ENCODE data around the gene PPP1R12C. TPM values are rescaled to one million over a fixed set of nuclear protein-coding genes. Genes with fewer than 3 reads are reported as not detected.

PPP1R12C gene
- total RNA-seq = 10 to 100 TPM; 37.1 to 61.5 (median 50.9) TPM
- polyA plus RNA-seq = 100 to 1,000 TPM; 174 to 266 TPM

GRCh38 chr19:55116859-55117662 is at the start of gene PPP1R12C:
TSS of gene PPP1R12C (minus strand) at chr19:55117637. CDS start at chr19:55117543, 94 bp downstream.
- Histone ChIP-seq H3K9me3 (no peaks in the 10 kb centered on the region), H3K4me3 (peak within 1 kb of the TSS; percentile 69 to 90 (median 80)), H3K36me3 (no peaks in the 10 kb centered on the region), H3K27ac (peak within 1 kb of the TSS; percentile 42 to 81 (median 46)), H3K27me3 (no peaks in the 10 kb centered on the region), H3K4me1 (peaks cover 0 to 11% (median 5%) of the 10 kb centered on the region in 3 donors)
- no peak for TF ChIP-seq CTCF (IDR thresholded peaks at IDR 0.05)
- ATAC-seq (peak in 3 of 4 donors; percentile 1 to 3 (median 2)), DNase-seq (peak; percentile 40 to 80 (median 58)), FAIRE-seq (no peak)
- 0 to 1% methylated on average over 34 to 97 of the region's 97 CpGs for WGBS, 2 donors
- intact Hi-C loops (cut with DNase I) = no loop called here

- no peaks in the 10 kb centered on the region for H3K36me3 ChIP-seq
- H3K27me3 ChIP-seq = peaks cover 0 to 22% (median 6%) of the 10 kb centered on the region in 4 donors
- FAIRE-seq (no peak), DNase-seq (peak; percentile 97 to 100 (median 98)), ATAC-seq (peak; percentile 97 to 99 (median 98))
- H3K9me3 ChIP-seq = no peaks in the 10 kb centered on the region
- peaks cover 0 to 2% (median 0%) of the 10 kb centered on the region in 3 donors for H3K4me1 ChIP-seq
- H3K4me3 ChIP-seq = peak within 1 kb of the TSS; percentile 16 to 64 (median 37)
- 1% methylated on average over 33 of the region's 33 CpGs for WGBS, 2 donors
- TF ChIP-seq CTCF (IDR thresholded peaks at IDR 0.05) = no peak
- intact Hi-C loops (cut with DNase I) = no loop called here
- peak within 1 kb of the TSS; percentile 31 to 67 (median 46) for H3K27ac ChIP-seq
These were observed 49.3 kb upstream of the PPP1R12C start, which contains the start of gene DNAAF3 for GRCh38 chr19:55166530-55167268. TSS of gene DNAAF3 (minus strand) at chr19:55166613. CDS start at chr19:55166413, 200 bp downstream.

DNA sequence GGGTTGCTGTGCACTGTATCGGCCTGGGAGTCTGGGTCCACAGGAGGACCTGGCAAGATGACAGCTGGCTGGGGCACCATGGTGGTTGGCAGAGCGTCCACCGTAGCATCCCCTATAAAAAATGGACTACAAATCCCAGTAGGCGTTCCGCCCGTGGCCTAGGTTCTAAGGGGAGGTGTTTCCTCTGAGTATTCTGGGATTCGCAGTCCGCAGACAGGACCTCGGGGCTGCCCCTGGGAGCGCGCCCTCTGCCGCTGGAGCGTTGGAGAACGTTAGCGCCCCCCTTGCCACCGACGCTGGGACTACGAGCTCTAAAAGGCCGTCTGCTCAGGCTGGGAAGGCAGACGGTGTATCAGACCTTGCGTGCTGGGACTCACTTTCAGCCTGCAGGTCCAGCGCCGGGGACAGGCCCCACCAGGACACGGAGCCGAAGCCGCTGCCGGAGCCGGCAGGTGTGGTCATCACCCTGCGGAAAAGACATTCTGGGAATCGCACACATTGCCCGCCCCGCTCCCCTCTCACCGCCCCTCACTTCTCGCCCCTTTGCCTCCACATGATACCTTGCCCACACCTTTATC is 48.6 kb upstream of the PPP1R12C start:
- no peaks in the 10 kb centered on the region for H3K9me3 ChIP-seq
- WGBS, 2 donors = 1 to 2% methylated on average over 31 to 34 of the region's 34 CpGs
- peaks cover 0 to 26% (median 6%) of the 10 kb centered on the region in 4 donors for H3K27me3 ChIP-seq
- H3K4me1 ChIP-seq = peaks cover 0 to 2% (median 0%) of the 10 kb centered on the region in 3 donors
- H3K4me3 ChIP-seq = peak overlapping the region; percentile 16 to 64 (median 37)
- intact Hi-C loops (cut with DNase I) = no loop called here
- H3K27ac ChIP-seq = peak overlapping the region in 1 of 4 donors; percentile 22
- FAIRE-seq (no peak), DNase-seq (peak; percentile 53 to 88 (median 69)), ATAC-seq (peak; percentile 59 to 88 (median 80))
- no peaks in the 10 kb centered on the region for H3K36me3 ChIP-seq
- TF ChIP-seq CTCF (IDR thresholded peaks at IDR 0.05) = peak in 1 of 4 donors; percentile 17

GRCh38 chr19:55161571-55162322 is 44.3 kb upstream of the PPP1R12C start:
- intact Hi-C loops (cut with DNase I) = no loop called here
- no peaks in the 10 kb centered on the region for H3K9me3 ChIP-seq
- no peak for TF ChIP-seq CTCF (IDR thresholded peaks at IDR 0.05)
- H3K36me3 ChIP-seq = no peaks in the 10 kb centered on the region
- WGBS, 2 donors = 17 to 18% methylated on average over 49 to 61 of the region's 61 CpGs
- no peaks in the 10 kb centered on the region for H3K4me1 ChIP-seq
- no peak overlapping the region for H3K27ac ChIP-seq
- peak in 1 of 6 donors; percentile 75 for DNase-seq
- ATAC-seq = no peak
- H3K4me3 ChIP-seq = no peak overlapping the region
- peaks cover 0 to 15% (median 6%) of the 10 kb centered on the region in 4 donors for H3K27me3 ChIP-seq
- no peak for FAIRE-seq
